HAP-1 (cell line): ENCODE data around the gene VCL.
"Not testable (repeated sequence)": the region's sequence is repeated elsewhere in the genome, so short reads cannot be mapped to it uniquely, and the experiment has no call there.

Experiments
- DNase-seq, 2 experiments: peaks; one replicate each; pipeline ENCODE4 v3.0.0-alpha.2; 2016 to 2020; ENCODE audit warnings: low spot score in 2 of 2
- H3K27me3 ChIP-seq: fragments of 250-450 bp; sonication (Bioruptor Pico); 2 replicates; pipeline ENCODE4 v1.5.1; 2020; ENCODE audit warnings: low read depth, mild to moderate bottlenecking, moderate library complexity
- H3K36me3 ChIP-seq: fragments of 250-450 bp; sonication (Bioruptor Pico); replicated peaks from 2 replicates; pipeline ENCODE4 v1.5.1; 2020; ENCODE audit warnings: mild to moderate bottlenecking
- H3K4me1 ChIP-seq: fragments of 250-450 bp; sonication (Bioruptor Pico); 2 replicates; pipeline ENCODE4 v1.5.1; 2020; ENCODE audit warnings: mild to moderate bottlenecking
- H3K4me3 ChIP-seq: fragments of 250-450 bp; sonication (Bioruptor Pico); 2 replicates; pipeline ENCODE4 v1.5.1; 2020; ENCODE audit warnings: mild to moderate bottlenecking, moderate library complexity
- H3K9me3 ChIP-seq: fragments of 250-450 bp; sonication (Bioruptor Pico); 2 replicates; pipeline ENCODE4 v1.5.1; 2020; ENCODE audit warnings: mild to moderate bottlenecking, moderate library complexity
- in situ Hi-C: fragments of 300-500 bp; cut with MboI; formaldehyde crosslinking; loops from 3 replicates; pipeline ENCODE4 v1.14.3; 2020; ENCODE audit warnings: low sequenced_read_pairs, inconsistent platforms, mixed read lengths

Gene VCL

DNA sequence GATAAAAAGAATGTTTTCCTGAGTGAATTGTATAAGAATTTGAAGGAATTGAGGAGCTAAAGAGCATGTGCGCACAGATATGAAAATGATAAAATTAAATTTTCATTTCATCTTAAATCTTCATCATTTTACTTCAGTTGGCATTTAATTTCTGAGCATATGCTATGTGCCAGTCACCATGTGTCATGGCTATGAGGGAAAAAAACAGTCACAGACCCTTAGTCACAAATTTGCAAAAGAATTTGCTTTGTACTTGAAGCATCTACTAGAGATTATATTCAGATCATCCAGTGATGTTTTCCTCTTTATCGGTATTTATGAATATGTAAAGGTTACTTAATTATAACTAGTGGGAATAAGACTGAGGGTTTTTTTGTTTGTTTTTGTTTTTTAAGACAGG is 29.8 kb downstream of the VCL start:
- H3K4me1 ChIP-seq: peaks cover 47% of the 10 kb centered on the region
- in situ Hi-C loops: no loop called here
- DNase-seq: no peak
- no peaks in the 10 kb centered on the region for H3K27me3 ChIP-seq
- H3K9me3 ChIP-seq: no peaks in the 10 kb centered on the region
- no peaks in the 10 kb centered on the region; the same call in 1 of the 2 replicates for H3K36me3 ChIP-seq
- no peak overlapping the region for H3K4me3 ChIP-seq

GRCh38 chr10:74029943-74030342 is 32.0 kb downstream of the VCL start:
- no peak for DNase-seq
- no peaks in the 10 kb centered on the region for H3K36me3 ChIP-seq
- in situ Hi-C loops: no loop called here
- no peak overlapping the region for H3K4me3 ChIP-seq
- no peaks in the 10 kb centered on the region for H3K27me3 ChIP-seq
- peaks cover 49% of the 10 kb centered on the region for H3K4me1 ChIP-seq
- H3K9me3 ChIP-seq: no peaks in the 10 kb centered on the region

DNA sequence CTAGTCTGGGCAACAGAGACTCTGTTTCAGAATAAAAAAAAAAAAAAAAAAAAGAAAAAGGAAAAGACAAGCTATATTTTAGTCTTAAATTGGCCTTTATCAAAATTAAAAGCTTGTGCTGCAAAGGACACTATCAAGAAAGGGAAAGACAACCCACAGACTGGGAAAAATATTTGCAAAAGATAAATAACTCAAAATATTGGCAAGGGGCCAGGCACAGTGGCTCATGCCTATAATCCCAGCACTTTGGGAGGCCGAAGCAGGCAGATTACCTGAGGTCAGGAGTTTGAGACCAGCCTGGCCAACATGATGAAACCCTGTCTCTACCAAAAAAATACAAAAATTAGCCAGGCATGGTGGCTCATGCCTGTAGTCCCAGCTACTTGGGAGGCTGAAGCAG is 34.3 kb downstream of the VCL start:
- in situ Hi-C loops, H3K4me3 ChIP-seq, DNase-seq, H3K9me3 ChIP-seq, H3K36me3 ChIP-seq, H3K27me3 ChIP-seq: not testable (repeated sequence)
- peaks cover 48% of the 10 kb centered on the region for H3K4me1 ChIP-seq

GRCh38 chr10:74032900-74033655 is 35.2 kb downstream of the VCL start:
- DNase-seq: no peak
- in situ Hi-C loops: no loop called here
- Histone ChIP-seq H3K4me1 (peaks cover 54% of the 10 kb centered on the region), H3K27me3 (no peaks in the 10 kb centered on the region), H3K36me3 (no peaks in the 10 kb centered on the region), H3K9me3 (no peaks in the 10 kb centered on the region), H3K4me3 (no peak overlapping the region)

DNA sequence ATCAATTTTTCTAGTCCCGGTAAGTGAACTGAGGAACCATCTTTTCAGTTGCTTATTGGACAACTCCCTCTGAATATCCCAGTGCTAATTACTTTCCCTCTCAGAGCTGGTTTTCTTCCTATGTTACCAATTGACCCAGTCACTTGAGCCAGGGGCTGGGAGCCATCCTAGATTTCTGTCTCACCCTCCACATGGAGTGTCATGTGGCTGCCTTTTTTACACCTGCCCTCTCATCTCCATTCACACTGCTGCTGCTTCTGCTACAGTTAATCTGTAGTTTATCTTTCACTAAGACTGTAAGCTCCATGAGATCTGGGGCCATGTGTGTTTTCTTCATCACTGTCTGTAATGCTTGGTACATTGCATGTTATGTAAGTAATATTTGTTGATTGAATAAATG is 35.8 kb downstream of the VCL start:
- no peak for DNase-seq
- Histone ChIP-seq H3K9me3 (no peaks in the 10 kb centered on the region), H3K36me3 (no peaks in the 10 kb centered on the region), H3K4me3 (no peak overlapping the region), H3K4me1 (peaks cover 60% of the 10 kb centered on the region), H3K27me3 (no peaks in the 10 kb centered on the region)
- in situ Hi-C loops: no loop called here

DNA sequence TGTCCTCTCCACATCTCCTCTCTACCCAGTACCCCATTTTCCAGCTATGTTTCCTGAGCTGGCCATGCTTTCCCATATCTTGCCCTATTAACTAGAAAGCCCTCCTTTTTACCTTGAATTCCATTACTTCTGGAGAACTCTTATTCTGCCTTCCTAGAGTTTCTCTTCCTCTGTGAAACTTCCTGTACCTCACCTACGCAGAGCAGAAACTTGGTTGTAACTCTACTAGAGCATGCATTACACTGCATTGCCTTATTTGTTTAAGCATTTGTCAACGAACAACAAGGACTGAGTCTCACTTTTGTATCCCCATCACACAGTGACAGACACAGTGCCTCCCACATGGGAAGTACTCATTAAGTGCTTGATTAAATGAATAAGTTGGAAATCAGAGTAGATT is 36.4 kb downstream of the VCL start:
- in situ Hi-C loops: no loop called here
- Histone ChIP-seq H3K36me3 (no peaks in the 10 kb centered on the region), H3K9me3 (no peaks in the 10 kb centered on the region)

DNA sequence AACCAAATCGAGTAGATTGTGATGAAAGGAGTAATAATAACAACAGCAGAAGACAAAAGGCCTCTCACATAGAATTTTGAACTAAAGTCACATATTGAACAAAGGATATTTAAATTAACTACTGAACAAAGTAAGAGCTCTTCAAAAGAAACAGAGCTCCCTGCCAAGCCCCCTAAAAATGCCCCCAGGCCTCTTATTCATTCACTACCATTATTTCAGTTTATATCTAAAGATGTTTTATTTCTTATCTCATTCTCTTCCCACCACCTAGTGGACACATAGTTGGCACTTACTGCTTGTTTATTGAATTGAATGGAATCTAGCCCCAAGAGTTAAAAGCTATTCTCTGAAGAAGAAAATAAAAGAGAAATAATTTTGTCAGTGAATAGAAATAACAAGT is 37.4 kb downstream of the VCL start:
- Histone ChIP-seq H3K36me3 (no peaks in the 10 kb centered on the region), H3K4me3 (no peak overlapping the region), H3K4me1 (peaks cover 72% of the 10 kb centered on the region), H3K27me3 (no peaks in the 10 kb centered on the region), H3K9me3 (no peaks in the 10 kb centered on the region)
- peak; percentile 84 to 99 for DNase-seq
- in situ Hi-C loops: no loop called here

More for the DNA sequence above, 36.4 kb downstream of the VCL start:
- no peaks in the 10 kb centered on the region for H3K27me3 ChIP-seq
- no peak overlapping the region for H3K4me3 ChIP-seq
- H3K4me1 ChIP-seq: peaks cover 66% of the 10 kb centered on the region
- DNase-seq: no peak

DNA sequence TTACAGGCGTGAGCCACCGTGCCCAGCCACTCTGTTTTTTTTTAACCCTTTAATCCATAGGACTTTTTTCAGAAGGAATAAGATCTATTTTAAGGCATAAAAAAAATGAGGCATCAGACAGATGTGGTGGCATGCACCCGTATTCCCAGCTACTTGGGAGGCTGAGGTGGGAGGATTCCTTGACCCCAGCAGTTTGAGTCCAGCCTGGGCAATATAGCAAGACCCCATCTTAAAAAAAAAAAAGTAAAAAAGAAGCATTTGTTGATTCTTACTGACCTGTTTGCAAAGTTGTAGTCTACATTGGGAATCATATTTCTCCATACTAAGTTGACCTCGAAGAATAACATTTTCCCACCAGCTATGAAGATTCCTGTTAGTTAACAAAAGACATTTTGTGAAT is 38.6 kb downstream of the VCL start:
- in situ Hi-C loops: no loop called here
- no peaks in the 10 kb centered on the region for H3K9me3 ChIP-seq
- peaks cover 63% of the 10 kb centered on the region for H3K4me1 ChIP-seq
- H3K27me3 ChIP-seq: no peaks in the 10 kb centered on the region
- DNase-seq: no peak
- no peaks in the 10 kb centered on the region for H3K36me3 ChIP-seq
- H3K4me3 ChIP-seq: no peak overlapping the region

- Histone ChIP-seq H3K27me3 (no peaks in the 10 kb centered on the region), H3K4me3 (no peak overlapping the region), H3K4me1 (peaks cover 41% of the 10 kb centered on the region), H3K9me3 (no peaks in the 10 kb centered on the region), H3K36me3 (peaks cover 6% of the 10 kb centered on the region)
- in situ Hi-C loops: no loop called here
- DNase-seq: peak; percentile 72 to 88
Observed at GRCh38 chr10:74039561-74040145, 41.7 kb downstream of the VCL start.

DNA sequence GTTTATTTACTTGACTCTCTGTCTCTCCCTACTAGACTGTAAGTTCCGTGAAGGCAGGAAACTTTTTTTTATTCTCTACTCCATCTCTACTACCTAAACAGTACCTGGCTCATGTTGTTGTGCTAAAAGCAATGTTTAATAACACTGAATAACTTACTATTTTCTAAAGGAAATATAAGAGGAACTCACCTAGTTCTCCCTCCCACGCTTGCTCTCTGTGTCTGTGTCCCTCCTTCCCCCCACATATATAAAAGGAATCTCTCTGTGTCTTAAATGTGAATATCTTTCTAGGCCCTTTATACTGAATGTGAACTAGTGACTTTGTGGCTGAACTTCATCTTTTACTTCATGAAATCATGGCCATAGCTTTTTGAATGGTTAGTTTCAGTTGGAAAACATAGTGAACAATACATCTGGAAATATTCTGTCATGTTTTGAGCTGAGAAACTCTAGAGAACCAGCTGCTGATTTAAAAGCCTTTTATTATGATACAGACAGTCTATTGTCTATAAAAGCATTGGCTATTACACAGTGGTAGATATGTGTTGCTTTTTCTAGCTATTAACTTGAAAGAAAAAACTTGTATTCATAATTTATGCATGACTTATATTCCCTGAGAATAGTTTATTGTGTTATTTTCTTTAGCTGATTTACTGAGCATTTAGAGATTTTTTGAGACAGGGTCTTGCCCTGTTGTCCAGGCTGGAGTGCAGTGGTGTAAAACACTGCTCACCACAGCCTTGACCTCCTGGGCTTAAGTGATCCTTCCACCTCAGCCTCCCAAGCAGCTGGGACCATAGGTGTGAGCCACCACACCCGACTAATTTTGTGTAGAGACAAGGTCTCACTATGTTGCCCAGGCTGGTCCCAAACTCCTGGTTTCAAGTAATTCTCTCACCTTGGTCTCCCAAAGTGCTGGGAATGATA is 42.5 kb downstream of the VCL start:
- in situ Hi-C loops: no loop called here

DNA sequence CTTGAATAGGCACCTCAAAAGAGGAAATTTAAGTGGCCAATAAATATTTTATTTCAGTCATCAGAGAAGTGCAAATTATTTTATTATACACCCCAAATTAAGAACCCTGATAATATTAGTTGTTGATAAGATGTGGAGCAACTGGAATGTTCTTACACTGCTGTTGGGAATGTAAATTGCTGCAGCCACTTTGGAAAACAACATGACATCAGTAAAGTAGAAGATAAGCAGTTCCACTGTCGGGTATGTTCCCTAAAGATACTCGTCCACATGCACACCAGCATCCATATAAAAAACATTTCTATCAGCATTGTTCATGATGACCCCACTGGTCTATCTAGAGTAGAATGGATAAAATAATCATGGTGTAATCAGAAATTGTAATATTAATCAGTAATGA is 46.5 kb downstream of the VCL start:
- H3K9me3 ChIP-seq: no peaks in the 10 kb centered on the region; the same call in 1 of the 2 replicates
- in situ Hi-C loops: no loop called here
- peaks cover 21% of the 10 kb centered on the region for H3K4me1 ChIP-seq
- peaks cover 22% of the 10 kb centered on the region for H3K36me3 ChIP-seq
- no peaks in the 10 kb centered on the region for H3K27me3 ChIP-seq
- DNase-seq: no peak
- no peak overlapping the region for H3K4me3 ChIP-seq

More for the DNA sequence above, 42.5 kb downstream of the VCL start:
- no peak for DNase-seq
- Histone ChIP-seq H3K9me3 (no peaks in the 10 kb centered on the region), H3K4me3 (no peak overlapping the region), H3K27me3 (no peaks in the 10 kb centered on the region), H3K4me1 (peaks cover 36% of the 10 kb centered on the region), H3K36me3 (peaks cover 9% of the 10 kb centered on the region)

DNA sequence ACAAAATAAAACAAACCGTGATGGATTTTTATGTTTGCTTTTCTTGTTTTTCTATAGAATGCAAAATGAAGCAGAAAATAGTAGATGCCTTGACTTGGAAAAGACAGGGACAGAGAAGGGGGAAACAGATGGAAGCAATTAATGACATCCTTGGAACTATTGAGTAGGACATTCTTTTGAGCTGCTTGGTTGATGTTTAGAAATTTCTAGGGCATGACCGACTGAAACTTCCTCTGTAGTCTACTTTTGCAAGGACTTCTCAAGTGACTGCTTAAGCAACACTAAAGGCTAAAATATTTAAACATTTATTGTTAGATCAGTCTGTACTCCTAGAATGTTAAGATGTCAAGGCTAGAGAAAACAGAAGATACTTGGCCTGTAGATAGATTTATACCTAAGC is 49.4 kb downstream of the VCL start:
- Histone ChIP-seq H3K27me3 (no peaks in the 10 kb centered on the region), H3K4me3 (no peak overlapping the region), H3K9me3 (no peaks in the 10 kb centered on the region; the same call in 1 of the 2 replicates), H3K4me1 (peaks cover 10% of the 10 kb centered on the region), H3K36me3 (peaks cover 22% of the 10 kb centered on the region)
- DNase-seq: no peak
- in situ Hi-C loops: no loop called here

- Histone ChIP-seq H3K36me3 (peaks cover 22% of the 10 kb centered on the region), H3K4me1 (peaks cover 10% of the 10 kb centered on the region), H3K4me3 (no peak overlapping the region), H3K9me3 (no peaks in the 10 kb centered on the region; the same call in 1 of the 2 replicates), H3K27me3 (no peaks in the 10 kb centered on the region)
- DNase-seq: no peak
- in situ Hi-C loops: no loop called here
Observed at GRCh38 chr10:74047871-74048270, 50.0 kb downstream of the VCL start.

DNA sequence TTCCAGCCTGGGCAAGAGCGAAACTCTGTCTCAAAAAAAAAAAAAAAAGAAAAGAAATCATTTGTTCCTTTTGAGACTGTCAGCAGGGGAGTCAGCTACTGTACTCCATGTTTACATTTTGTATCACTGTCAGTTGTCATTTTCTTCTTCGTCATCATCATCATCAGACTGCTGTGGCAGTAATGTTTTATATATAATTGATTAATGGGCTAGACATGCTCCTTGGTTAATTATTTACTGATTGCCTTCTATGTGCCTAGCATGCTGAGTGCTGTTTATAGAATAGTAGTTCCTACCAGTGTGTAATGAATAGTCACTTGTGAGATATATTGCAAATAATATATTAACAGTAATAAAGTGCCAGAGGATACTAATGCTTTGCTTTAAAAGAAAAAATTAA is 50.5 kb downstream of the VCL start:
- Histone ChIP-seq H3K9me3 (no peaks in the 10 kb centered on the region; the same call in 1 of the 2 replicates), H3K4me1 (peaks cover 10% of the 10 kb centered on the region), H3K4me3 (no peak overlapping the region), H3K27me3 (no peaks in the 10 kb centered on the region), H3K36me3 (peaks cover 22% of the 10 kb centered on the region)
- no peak for DNase-seq
- in situ Hi-C loops: no loop called here
